Keratinocyte (primary cell): ENCODE data around the gene NADK2. TPM values are rescaled to one million over a fixed set of nuclear protein-coding genes. Genes with fewer than 3 reads are reported as not detected.

Source experiments
- DNase-seq: peaks from one replicate; pipeline ENCODE4 v3.0.0-alpha.2; 2011; ENCODE audit warnings: low read depth, missing footprints, low spot score
- FAIRE-seq: peaks from 2 replicates; lab custom pipeline; 2011; peaks lifted over from hg19 to GRCh38; lab: Jason Lieb, UNC
- H2AFZ ChIP-seq: 2 replicates; pipeline ENCODE4 v1.6.0; 2012; ENCODE audit warnings: low read length, control low read depth, inconsistent platforms; ENCODE audit not compliant: control insufficient read depth
- H3K27ac ChIP-seq: 2 replicates; pipeline ENCODE4 v1.5.1; 2011; ENCODE audit warnings: low read length; ENCODE audit not compliant: control insufficient read depth, insufficient read depth
- H3K27me3 ChIP-seq: 3 replicates; pipeline ENCODE4 v1.6.0; 2011; ENCODE audit warnings: low read length; ENCODE audit not compliant: control insufficient read depth, insufficient read depth; ENCODE audit errors: extremely low read depth
- H3K36me3 ChIP-seq, 2 experiments: 2 replicates in 1 of 2; 3 replicates in 1 of 2; pipeline ENCODE4 v1.5.1; 2011; ENCODE audit warnings: low read length in 2 of 2, mild to moderate bottlenecking in 1 of 2; ENCODE audit not compliant: control insufficient read depth in 2 of 2, insufficient read depth in 2 of 2; ENCODE audit errors: extremely low read depth in 1 of 2
- H3K4me1 ChIP-seq: 3 replicates; pipeline ENCODE4 v1.5.1; 2011; ENCODE audit warnings: low read length; ENCODE audit not compliant: control insufficient read depth, insufficient read depth; ENCODE audit errors: extremely low read depth
- H3K4me2 ChIP-seq: 3 replicates; pipeline ENCODE4 v1.6.0; 2011; ENCODE audit warnings: low read depth, low read length; ENCODE audit not compliant: control insufficient read depth, insufficient read depth; ENCODE audit errors: extremely low read depth
- H3K4me3 ChIP-seq, 3 experiments: fragments of 200-600 bp in 1 of 3; sonication (generic) in 1 of 3; 2 replicates in 2 of 3; 3 replicates in 1 of 3; pipeline ENCODE4 v1.5.1; 2011 to 2016; ENCODE audit warnings: low read length in 3 of 3, mild to moderate bottlenecking in 3 of 3, control low read depth in 2 of 3, inconsistent platforms in 1 of 3, low read depth in 1 of 3, mixed read lengths in 1 of 3, mixed run types in 1 of 3, moderate library complexity in 1 of 3; ENCODE audit not compliant: control insufficient read depth in 2 of 3, insufficient read depth in 2 of 3; ENCODE audit errors: extremely low read depth in 1 of 3
- H3K79me2 ChIP-seq: 2 replicates; pipeline ENCODE4 v1.6.0; 2012; ENCODE audit warnings: low read length; ENCODE audit not compliant: control insufficient read depth, insufficient read depth
- H3K9ac ChIP-seq: 3 replicates; pipeline ENCODE4 v1.6.0; 2011; ENCODE audit warnings: low read length; ENCODE audit not compliant: control insufficient read depth, insufficient read depth; ENCODE audit errors: extremely low read depth
- H3K9me1 ChIP-seq: 3 replicates; pipeline ENCODE4 v1.6.0; 2011; ENCODE audit warnings: low read length; ENCODE audit not compliant: control insufficient read depth, insufficient read depth; ENCODE audit errors: extremely low read depth
- H3K9me3 ChIP-seq: 2 replicates; pipeline ENCODE4 v1.5.1; 2012; ENCODE audit warnings: low read depth, low read length; ENCODE audit not compliant: control insufficient read depth
- H4K20me1 ChIP-seq: 3 replicates; pipeline ENCODE4 v1.6.0; 2011; ENCODE audit warnings: low read length; ENCODE audit not compliant: control insufficient read depth, insufficient read depth; ENCODE audit errors: extremely low read depth
- EZH2 ChIP-seq: IDR thresholded peaks from one replicate; pipeline ENCODE4 v1.6.1; 2012; ENCODE audit warnings: inconsistent platforms, mild to moderate bottlenecking, low read length, moderate library complexity
- dilution Hi-C: fragments of 300-500 bp; cut with MboI; formaldehyde crosslinking; loops from one replicate; pipeline ENCODE4 v1.7.0; 2020; ENCODE audit warnings: low sequenced_read_pairs; ENCODE audit not compliant: extremely low pct_ligation_motif_present
- polyA plus RNA-seq, 5 experiments: library from polyadenylated mRNA; depleted of rRNA in 3 of 5; stranded (reverse) in 3 of 5; stranded (forward) in 1 of 5; unstranded in 1 of 5; fragments of >200 nt; gene quantifications; 1 replicate in 1 of 5; 2 replicates in 3 of 5; 3 replicates in 1 of 5; pipeline versions ENCODE4 v1.2.1 to v1.2.3, GENCODE V29; 2011 to 2012; ENCODE audit warnings: missing spikeins in 2 of 5, low read depth in 1 of 5, low replicate concordance in 1 of 5
- TF ChIP-seq, protein P1 (sequence below), 3 experiments: IDR thresholded peaks in 1 of 3; conservative IDR thresholded peaks in 1 of 3; optimal IDR thresholded peaks in 1 of 3; 2 replicates in 2 of 3; 3 replicates in 1 of 3; pipeline versions ENCODE3 to v1.5.1; 2011; ENCODE audit warnings: low read length in 3 of 3, mild to moderate bottlenecking in 3 of 3, moderate library complexity in 2 of 3, control low read depth in 1 of 3, inconsistent platforms in 1 of 3; ENCODE audit not compliant: insufficient read depth in 2 of 3; ENCODE audit errors: extremely low read depth in 1 of 3

NADK2 gene
- polyA plus RNA-seq, 1 donor (not counting 4 experiments of a cell fraction or from before 2014, with no cell fraction given), result 15.4 TPM

- no peak for TF ChIP-seq EZH2
- Histone ChIP-seq H2AFZ (no peak overlapping the region), H3K4me1 (no peaks in the 10 kb centered on the region), H3K9me3 (no peaks in the 10 kb centered on the region), H3K4me3 (no peak overlapping the region), H3K9me1 (no peaks in the 10 kb centered on the region), H3K9ac (no peak overlapping the region), H3K36me3 (no peaks in the 10 kb centered on the region), H3K4me2 (no peak overlapping the region), H3K79me2 (no peaks in the 10 kb centered on the region), H4K20me1 (no peaks in the 10 kb centered on the region), H3K27me3 (no peaks in the 10 kb centered on the region), H3K27ac (no peak overlapping the region)
- FAIRE-seq, result no peak
- dilution Hi-C loops, result no loop called here
- no peak for DNase-seq
Observed at GRCh38 chr5:36253575-36253974, 11.8 kb upstream of the NADK2 start.

DNA sequence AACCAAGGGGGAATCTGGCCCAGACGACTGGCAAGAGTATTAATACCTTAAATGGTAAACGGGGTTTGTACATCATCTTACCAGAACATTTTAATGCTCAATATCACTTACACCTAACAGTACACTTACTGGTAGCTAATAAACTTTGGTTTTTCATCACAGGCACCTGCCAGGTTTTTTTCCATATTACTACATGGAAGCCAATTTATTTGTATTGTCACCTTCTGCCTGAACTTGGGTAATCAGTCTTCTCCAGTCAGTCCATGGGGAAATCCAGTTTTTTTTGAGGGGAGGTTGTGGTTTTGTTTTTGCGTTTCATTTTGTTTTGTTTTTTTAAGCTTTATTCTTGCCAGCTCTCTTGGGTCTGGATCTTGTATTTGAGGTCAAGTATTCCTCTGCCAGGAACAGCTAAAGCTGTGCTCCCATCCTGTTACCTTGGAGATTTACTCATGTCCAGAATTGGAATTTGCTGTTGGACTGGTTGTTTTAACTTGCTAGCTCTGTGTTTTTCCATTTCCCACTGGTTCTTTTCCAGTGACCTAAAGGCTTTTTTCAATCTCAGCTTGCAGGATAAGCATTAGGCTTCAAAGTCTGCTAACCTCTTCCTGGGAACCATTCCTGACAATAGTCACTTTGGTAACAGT, 11.1 kb upstream of the NADK2 start:
- DNase-seq, result no peak
- TF ChIP-seq, protein P1, sequence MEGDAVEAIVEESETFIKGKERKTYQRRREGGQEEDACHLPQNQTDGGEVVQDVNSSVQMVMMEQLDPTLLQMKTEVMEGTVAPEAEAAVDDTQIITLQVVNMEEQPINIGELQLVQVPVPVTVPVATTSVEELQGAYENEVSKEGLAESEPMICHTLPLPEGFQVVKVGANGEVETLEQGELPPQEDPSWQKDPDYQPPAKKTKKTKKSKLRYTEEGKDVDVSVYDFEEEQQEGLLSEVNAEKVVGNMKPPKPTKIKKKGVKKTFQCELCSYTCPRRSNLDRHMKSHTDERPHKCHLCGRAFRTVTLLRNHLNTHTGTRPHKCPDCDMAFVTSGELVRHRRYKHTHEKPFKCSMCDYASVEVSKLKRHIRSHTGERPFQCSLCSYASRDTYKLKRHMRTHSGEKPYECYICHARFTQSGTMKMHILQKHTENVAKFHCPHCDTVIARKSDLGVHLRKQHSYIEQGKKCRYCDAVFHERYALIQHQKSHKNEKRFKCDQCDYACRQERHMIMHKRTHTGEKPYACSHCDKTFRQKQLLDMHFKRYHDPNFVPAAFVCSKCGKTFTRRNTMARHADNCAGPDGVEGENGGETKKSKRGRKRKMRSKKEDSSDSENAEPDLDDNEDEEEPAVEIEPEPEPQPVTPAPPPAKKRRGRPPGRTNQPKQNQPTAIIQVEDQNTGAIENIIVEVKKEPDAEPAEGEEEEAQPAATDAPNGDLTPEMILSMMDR (optimal IDR thresholded peaks at IDR 0.05 in 1 of 3, IDR thresholded peaks at IDR 0.05 in 1 of 3, conservative IDR thresholded peaks at IDR 0.05 in 1 of 3; ENCODE audit: extremely low read depth in 1 of 3, insufficient read depth in 2 of 3, low read length in 3 of 3), result no peak
- TF ChIP-seq EZH2, result no peak
- no peak overlapping the region for H2AFZ ChIP-seq
- no peak for FAIRE-seq
- no peaks in the 10 kb centered on the region for H3K4me1 ChIP-seq
- H3K27ac ChIP-seq, result no peak overlapping the region
- no peaks in the 10 kb centered on the region for H3K36me3 ChIP-seq
- dilution Hi-C loops, result no loop called here
- no peak overlapping the region for H3K4me2 ChIP-seq
- no peaks in the 10 kb centered on the region for H3K9me1 ChIP-seq
- no peaks in the 10 kb centered on the region for H3K27me3 ChIP-seq
- H3K79me2 ChIP-seq, result no peaks in the 10 kb centered on the region
- no peak overlapping the region for H3K9ac ChIP-seq
- no peaks in the 10 kb centered on the region for H4K20me1 ChIP-seq
- no peaks in the 10 kb centered on the region for H3K9me3 ChIP-seq
- H3K4me3 ChIP-seq, result no peak overlapping the region

DNA sequence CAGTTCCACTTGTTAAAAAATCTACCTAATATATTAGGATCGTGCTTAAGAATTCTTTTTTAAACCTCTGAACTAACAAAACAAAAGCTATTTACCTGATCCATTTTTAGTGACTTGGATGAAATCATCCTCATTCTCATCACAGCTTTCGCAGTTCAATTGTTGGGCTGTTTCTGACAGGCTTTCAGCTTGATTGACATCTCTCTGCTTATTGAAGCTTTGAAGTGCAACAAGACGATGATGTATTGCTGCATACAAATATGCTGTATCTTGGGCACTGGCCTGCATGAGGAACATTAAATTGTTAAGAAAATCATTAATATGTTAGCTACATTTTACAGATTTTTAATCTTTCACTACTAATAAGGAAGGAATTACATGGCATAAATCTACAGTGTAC, 9.5 kb upstream of the NADK2 start:
- TF ChIP-seq, protein P1 (optimal IDR thresholded peaks at IDR 0.05 in 1 of 3, IDR thresholded peaks at IDR 0.05 in 1 of 3, conservative IDR thresholded peaks at IDR 0.05 in 1 of 3; ENCODE audit: extremely low read depth in 1 of 3, insufficient read depth in 2 of 3, low read length in 3 of 3), result no peak
- TF ChIP-seq EZH2, result no peak
- no peaks in the 10 kb centered on the region for H3K9me3 ChIP-seq
- no peak overlapping the region for H3K4me3 ChIP-seq
- H3K9ac ChIP-seq, result no peak overlapping the region
- H3K9me1 ChIP-seq, result no peaks in the 10 kb centered on the region
- no peak overlapping the region for H3K4me2 ChIP-seq
- DNase-seq (no peak), FAIRE-seq (peak; percentile 5)
- H3K4me1 ChIP-seq, result no peaks in the 10 kb centered on the region
- no peak overlapping the region for H2AFZ ChIP-seq
- no peaks in the 10 kb centered on the region for H3K79me2 ChIP-seq
- H3K27me3 ChIP-seq, result no peaks in the 10 kb centered on the region
- no peaks in the 10 kb centered on the region for H3K36me3 ChIP-seq
- H3K27ac ChIP-seq, result no peak overlapping the region
- dilution Hi-C loops, result no loop called here
- no peaks in the 10 kb centered on the region for H4K20me1 ChIP-seq
